ENCODE data around the gene ZNF420.
"Not testable (repeated sequence)": the region's sequence is repeated elsewhere in the genome, so short reads cannot be mapped to it uniquely, and the experiment has no call there.

Gene ZNF420

DNA sequence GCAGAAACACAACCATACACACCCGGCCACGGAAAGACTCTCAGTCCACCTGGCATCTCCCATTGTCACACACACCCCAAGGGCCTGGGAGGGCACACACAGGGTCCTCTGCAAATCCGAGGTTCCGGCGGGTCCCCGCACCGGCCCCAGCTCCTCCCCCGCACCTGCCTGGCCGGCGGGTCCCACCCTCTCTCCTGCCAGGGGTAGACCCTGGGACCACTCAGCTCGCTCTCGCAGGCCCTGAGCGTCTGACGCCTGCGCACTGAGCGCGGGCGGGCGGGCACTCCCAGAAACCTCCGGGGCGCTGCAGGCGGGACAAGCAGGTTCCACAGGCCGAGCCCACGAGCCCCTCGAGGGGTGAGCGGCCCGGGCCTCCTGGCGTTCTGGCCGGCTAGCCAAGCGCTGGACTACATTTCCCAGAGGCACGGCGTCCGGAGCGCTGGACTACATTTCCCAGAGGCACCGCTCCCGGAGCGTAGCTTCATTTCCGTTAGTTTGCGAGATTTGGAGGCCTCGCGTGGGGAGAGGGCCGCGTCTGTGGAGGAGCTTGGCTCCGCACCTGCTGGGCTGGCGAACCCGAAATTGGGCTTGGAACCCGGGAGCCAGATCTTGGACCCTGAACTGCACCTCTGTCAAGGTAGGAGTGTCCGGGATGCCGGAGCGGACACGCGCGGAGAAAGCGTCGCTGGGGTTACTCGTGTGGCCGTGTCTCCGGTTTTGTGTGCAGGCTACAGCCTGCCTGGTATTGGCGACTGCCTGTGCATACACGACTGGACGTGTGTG, at the start of gene ZNF420:
Gene ZNF420 (plus strand): TSS at position 500 of the 783 bp plus-strand sequence. CDS start 10,686 bp downstream, outside the sequence.
- DNase-seq (ENCODE audit: low read depth), result peak; percentile 93

GRCh38 chr19:37045140-37045539, 33.1 kb upstream of the ZNF420 start:
- DNase-seq (ENCODE audit: low read depth), result no peak

- DNase-seq (ENCODE audit: low read depth), result no peak
These were observed 22.9 kb upstream of the ZNF420 start for GRCh38 chr19:37055330-37055729.

DNA sequence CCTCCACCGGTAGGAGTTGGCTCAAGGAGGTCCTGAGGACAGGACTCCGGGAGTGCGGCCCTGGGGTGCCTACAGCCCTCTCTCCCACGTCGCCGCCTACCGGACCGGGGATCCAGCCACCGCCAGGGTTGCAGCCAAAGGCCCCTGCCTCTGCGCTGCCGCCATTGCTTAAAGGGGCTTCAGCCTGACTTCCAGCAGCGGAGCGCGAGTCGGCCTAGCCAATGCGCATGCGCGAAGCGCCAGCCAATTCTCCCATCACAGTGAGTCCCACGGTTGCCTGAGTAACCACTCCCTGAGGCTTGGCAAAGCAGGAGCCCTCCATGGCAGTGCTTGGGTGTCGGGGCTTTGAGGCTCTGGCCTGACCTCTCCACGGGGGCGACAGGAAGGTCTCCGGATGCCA, 21.5 kb upstream of the ZNF420 start:
- no peak for DNase-seq (ENCODE audit: low read depth)

GRCh38 chr19:37059142-37059541, 19.1 kb upstream of the ZNF420 start:
- DNase-seq (ENCODE audit: low read depth), result no peak

DNA sequence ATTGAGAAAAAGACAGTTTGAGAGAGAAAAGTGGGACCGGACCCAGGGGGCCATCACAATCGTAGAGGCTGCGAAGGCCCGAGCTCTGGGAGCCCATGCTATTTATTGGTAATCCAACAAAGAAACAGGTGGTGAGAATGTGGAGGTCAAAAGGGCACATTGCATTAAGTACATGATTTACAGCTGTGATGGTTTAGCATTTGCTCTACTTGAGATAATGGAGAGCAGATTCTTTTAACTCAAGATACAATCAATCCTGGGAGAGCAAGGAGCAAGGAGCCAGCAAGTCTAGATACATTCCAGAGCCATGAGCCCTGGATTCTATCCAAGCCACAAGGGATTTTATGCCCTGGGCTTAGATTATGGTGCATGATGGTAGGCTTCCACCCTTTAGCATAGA, 13.3 kb upstream of the ZNF420 start:
- not testable (repeated sequence) for DNase-seq (ENCODE audit: low read depth)

- no peak for DNase-seq (ENCODE audit: low read depth)
These were observed 4.1 kb upstream of the ZNF420 start for GRCh38 chr19:37074111-37074510.

DNA sequence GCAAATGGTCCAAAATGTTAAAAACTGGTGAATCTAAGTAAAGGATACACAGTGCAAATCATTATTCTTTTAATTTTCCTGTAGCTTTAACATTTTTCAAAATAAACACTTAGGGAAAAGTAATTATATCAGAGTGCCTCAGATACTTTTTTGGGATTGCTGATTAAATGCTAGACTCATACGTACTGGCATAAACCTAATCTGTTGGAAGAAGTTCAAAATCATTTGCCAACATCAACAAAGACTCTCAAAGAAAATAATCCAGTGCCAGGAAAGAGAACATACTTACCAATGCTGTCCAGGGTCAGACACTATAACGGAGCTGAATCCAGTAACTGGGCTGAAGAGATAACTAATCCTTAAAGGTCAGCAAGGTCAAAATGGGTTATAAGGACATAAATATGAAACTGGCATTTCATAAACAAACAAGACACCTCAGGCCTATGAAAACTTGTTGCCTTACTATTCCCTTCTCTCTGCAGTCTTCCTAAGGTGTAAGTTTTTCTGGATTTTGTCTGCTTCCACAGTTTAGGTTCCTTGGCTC, 3.3 kb upstream of the ZNF420 start:
- DNase-seq (ENCODE audit: low read depth), result no peak

DNA sequence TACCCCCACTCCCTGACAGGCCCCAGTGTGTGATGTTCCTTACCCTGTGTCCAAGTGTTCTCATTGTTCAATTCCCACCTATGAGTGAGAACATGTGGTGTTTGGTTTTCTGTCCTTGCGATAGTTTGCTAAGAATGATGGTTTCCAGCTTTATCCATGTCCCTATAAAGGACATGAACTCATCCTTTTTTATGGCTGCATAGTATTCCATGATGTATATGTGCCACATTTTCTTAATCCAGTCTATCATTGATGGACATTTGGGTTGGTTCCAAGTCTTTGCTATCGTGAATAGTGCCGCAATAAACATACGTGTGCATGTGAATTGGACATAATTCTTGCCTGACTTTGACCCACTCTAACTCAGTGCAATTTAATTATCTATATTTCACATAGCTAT, 1.7 kb upstream of the ZNF420 start:
- not testable (repeated sequence) for DNase-seq (ENCODE audit: low read depth)

- no peak for DNase-seq (ENCODE audit: low read depth)
These were observed 716 bp upstream of the ZNF420 start for GRCh38 chr19:37077501-37077933.

DNA sequence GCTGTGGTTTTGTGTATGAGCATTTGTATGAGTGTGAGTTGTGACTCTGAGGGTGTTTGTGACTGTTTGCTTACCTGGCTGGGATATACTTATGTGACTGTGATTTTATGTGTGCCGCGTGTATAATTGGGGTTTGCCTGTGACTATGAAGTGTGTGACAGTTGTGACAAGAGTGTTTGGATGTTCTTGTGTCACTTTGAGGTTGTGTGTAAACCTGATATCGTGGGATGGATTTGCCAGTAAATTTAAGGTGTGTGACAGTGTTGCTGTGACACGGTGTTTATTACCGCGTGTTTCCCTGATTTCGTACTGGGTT, 442 bp downstream of the ZNF420 start:
- no peak for DNase-seq (ENCODE audit: low read depth)

- DNase-seq (ENCODE audit: low read depth), result no peak
These were observed 1.0 kb downstream of the ZNF420 start for GRCh38 chr19:37079238-37079637.

DNA sequence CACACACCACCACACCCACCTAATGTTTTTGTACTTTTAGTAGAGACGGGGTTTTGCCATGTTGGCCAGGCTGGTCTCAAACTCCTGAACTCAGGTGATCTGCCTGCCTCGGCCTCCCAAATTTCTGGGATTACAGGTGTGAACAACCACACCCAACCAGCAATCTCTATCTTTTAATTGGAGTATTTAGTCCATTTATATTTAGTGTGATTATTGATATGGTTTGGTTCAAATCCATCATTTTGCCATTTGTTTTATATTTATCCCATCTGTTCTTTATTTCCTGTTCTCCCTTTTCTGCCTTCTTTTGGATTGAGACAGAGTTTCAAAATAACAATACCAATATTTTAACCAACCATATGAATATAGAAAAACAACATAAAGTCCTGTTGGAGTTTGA, 4.1 kb downstream of the ZNF420 start:
- no peak for DNase-seq (ENCODE audit: low read depth)

- no peak for DNase-seq (ENCODE audit: low read depth)
These were observed 8.9 kb downstream of the ZNF420 start for GRCh38 chr19:37087110-37087509.

- DNase-seq (ENCODE audit: low read depth), result no peak
These were observed 17.6 kb downstream of the ZNF420 start for GRCh38 chr19:37095859-37096258.

- no peak for DNase-seq (ENCODE audit: low read depth)
These were observed 20.3 kb downstream of the ZNF420 start for GRCh38 chr19:37098570-37098969.

DNA sequence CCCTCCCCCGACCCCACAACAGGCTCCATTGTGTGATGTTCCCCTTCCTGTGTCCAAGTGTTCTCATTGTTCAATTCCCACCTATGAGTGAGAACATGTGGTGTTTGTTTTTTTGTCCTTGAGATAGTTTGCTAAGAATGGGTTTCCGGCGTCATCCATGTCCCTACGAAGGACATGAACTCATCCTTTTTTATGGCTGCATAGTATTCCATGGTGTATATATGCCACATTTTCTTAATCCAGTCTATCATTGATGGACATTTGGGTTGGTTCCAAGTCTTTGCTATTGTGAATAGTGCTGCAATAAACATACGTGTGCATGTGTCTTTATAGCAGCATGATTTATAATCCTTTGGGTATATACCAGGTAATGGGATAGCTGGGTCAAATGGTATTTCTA, 25.9 kb downstream of the ZNF420 start:
- not testable (repeated sequence) for DNase-seq (ENCODE audit: low read depth)

DNA sequence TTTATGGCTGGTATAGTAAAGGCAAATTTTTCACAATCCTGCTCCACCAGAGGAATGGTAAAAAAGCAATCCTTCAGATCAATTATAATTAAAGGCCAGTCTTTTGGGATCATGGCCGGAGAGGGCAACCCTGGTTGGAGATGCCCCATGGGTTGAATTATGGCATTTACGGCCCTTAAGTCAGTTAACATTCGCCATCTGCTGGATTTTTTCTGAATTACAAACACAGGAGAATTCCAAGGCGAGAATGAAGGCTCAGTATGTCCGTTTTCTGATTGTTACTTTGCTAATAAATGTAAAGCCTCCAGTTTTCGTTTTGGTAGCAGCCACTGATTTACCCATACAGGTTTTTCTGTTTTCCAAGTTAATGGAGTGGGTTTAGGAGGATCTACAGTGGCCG, 33.5 kb downstream of the ZNF420 start:
- DNase-seq (ENCODE audit: low read depth), result not testable (repeated sequence)

DNA sequence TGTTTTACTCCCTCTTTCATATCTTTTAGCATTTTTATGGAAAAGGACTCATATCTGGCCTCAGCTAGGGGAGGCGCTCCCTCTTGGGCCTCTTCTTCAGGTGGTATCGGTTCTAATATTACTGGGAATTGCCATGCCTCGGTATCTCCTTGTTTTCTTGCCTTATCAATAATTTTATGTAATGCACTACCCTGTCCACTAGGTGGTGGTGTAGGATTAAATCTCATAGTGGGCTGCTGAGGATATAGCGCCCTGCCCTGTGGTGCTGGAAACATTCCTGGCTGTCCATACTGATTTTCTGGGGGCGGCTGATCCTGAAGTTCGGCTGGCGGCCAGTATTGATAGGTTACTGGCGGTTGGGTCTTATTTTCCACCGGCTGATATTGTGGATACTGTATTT, 35.8 kb downstream of the ZNF420 start:
- DNase-seq (ENCODE audit: low read depth), result no peak

DNA sequence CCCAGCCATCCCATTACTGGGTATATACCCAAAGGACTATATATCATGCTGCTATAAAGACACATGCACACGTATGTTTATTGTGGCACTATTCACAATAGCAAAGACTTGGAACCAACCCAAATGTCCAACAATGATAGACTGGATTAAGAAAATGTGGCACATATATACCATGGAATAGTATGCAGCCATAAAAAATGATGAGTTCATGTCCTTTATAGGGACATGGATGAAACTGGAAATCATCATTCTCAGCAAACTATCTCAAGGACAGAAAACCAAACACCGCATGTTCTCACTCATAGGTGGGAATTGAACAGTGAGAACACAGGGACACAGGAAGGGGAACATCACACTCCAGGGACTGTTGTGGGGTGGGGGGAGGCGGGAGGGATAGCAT, 43.9 kb downstream of the ZNF420 start:
- not testable (repeated sequence) for DNase-seq (ENCODE audit: low read depth)

DNA sequence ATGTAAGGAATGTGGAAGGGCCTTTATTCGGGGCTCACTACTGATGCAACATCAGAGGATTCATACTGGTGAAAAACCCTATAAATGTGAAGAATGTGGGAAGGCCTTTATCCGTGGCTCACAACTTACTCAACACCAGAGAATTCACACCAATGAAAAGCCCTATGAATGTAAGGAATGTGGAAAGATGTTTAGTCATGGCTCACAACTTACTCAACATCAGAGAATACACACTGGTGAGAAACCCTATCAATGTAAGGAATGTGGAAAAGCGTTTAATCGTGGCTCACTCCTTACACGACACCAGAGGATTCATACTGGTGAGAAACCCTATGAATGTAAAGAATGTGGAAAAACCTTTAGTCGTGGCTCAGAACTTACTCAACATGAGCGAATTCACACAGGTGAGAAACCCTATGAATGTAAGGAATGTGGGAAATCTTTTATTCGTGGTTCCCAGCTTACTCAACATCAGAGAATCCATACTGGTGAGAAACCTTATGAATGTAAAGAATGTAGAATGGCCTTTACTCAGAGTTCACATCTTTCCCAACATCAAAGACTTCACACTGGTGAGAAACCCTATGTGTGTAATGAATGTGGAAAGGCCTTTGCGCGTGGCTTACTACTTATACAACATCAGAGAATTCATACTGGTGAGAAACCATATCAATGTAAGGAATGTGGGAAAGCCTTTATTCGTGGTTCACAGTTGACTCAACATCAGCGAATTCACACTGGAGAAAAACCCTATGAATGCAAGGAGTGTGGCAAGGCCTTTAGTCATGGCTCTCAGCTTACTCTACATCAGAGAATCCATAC, 50.0 kb downstream of the ZNF420 start:
- no peak for DNase-seq (ENCODE audit: low read depth)

DNA sequence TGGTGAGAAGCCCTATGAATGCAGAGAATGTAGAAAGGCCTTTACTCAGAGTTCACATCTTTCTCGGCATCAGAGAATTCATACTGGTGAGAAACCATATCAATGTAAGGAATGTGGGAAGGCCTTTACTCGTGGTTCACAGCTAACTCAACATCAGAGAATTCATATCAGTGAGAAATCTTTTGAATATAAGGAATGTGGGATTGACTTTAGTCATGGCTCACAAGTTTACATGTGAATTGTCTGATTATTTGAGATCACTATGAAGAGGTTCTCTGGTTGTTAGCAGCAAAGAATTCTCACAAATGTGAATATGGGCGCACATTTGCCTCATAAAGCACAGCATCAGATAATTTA, 50.6 kb downstream of the ZNF420 start:
- no peak for DNase-seq (ENCODE audit: low read depth)

GRCh38 chr19:37136111-37136510, 57.9 kb downstream of the ZNF420 start:
- no peak for DNase-seq (ENCODE audit: low read depth)

Data from stromal cell of bone marrow (primary cell).